Stimulated activated effector memory CD8-positive, alpha-beta T cell treated with anti-CD3 and anti-CD28 coated beads, Interleukin-12 subunit alpha, Interleukin-12 subunit beta, amount 100 ng/mL, for 72 hours (primary cell): Measurements from ENCODE around the gene CDC73.
"Not testable (repeated sequence)": the region's sequence is repeated elsewhere in the genome, so short reads cannot be mapped to it uniquely, and the experiment has no call there.

Experiments
- ATAC-seq: fragments of 150-1000 bp; cut with Tn5 transposase; 2 replicates; pipeline ENCODE4 v1.10.0; 2021
- DNase-seq, 2 donors: peaks; one replicate each; pipeline ENCODE4 v3.0.0; 2021 to 2022; ENCODE audit warnings: low spot score in 2 of 2
- H3K27ac Mint-ChIP-seq: one replicate; pipeline ENCODE4 v1.8.0; 2022; ENCODE audit warnings: mild to moderate bottlenecking, mixed read lengths
- H3K36me3 Mint-ChIP-seq: one replicate; pipeline ENCODE4 v1.8.0; 2022; ENCODE audit warnings: mild to moderate bottlenecking, mixed read lengths
- H3K4me1 Mint-ChIP-seq: one replicate; pipeline ENCODE4 v1.8.0; 2022; ENCODE audit warnings: mixed read lengths
- H3K4me3 Mint-ChIP-seq: one replicate; pipeline ENCODE4 v1.8.0; 2022; ENCODE audit warnings: mild to moderate bottlenecking, mixed read lengths
- H3K9me3 Mint-ChIP-seq: one replicate; pipeline ENCODE4 v1.8.0; 2022; ENCODE audit warnings: mixed read lengths

CDC73 gene

GRCh38 chr1:193108471-193108870, 13.4 kb upstream of the CDC73 start:
- Mint-ChIP-seq H3K9me3 (no peaks in the 10 kb centered on the region), H3K36me3 (no peaks in the 10 kb centered on the region), H3K27ac (no peak overlapping the region), H3K4me1 (peaks cover 13% of the 10 kb centered on the region), H3K4me3 (no peak overlapping the region)
- DNase-seq = no peak
- ATAC-seq = no peak

- H3K27ac Mint-ChIP-seq = no peak overlapping the region
- no peaks in the 10 kb centered on the region for H3K9me3 Mint-ChIP-seq
- ATAC-seq = no peak
- no peak for DNase-seq
- H3K4me3 Mint-ChIP-seq = no peak overlapping the region
- H3K4me1 Mint-ChIP-seq = peaks cover 6% of the 10 kb centered on the region
- H3K36me3 Mint-ChIP-seq = no peaks in the 10 kb centered on the region
These were observed 12.2 kb upstream of the CDC73 start for GRCh38 chr1:193109619-193110018.

GRCh38 chr1:193110246-193110645, 11.6 kb upstream of the CDC73 start:
- ATAC-seq = no peak
- Mint-ChIP-seq H3K4me1 (peaks cover 6% of the 10 kb centered on the region), H3K27ac (no peak overlapping the region), H3K4me3 (no peak overlapping the region), H3K36me3 (no peaks in the 10 kb centered on the region), H3K9me3 (no peaks in the 10 kb centered on the region)
- no peak for DNase-seq

- no peaks in the 10 kb centered on the region for H3K36me3 Mint-ChIP-seq
- no peaks in the 10 kb centered on the region for H3K9me3 Mint-ChIP-seq
- H3K27ac Mint-ChIP-seq = no peak overlapping the region
- H3K4me1 Mint-ChIP-seq = peaks cover under 1% of the 10 kb centered on the region
- H3K4me3 Mint-ChIP-seq = no peak overlapping the region
- no peak for ATAC-seq
- DNase-seq = no peak
These were observed 11.0 kb upstream of the CDC73 start for GRCh38 chr1:193110864-193111263.

GRCh38 chr1:193111641-193112090, 10.2 kb upstream of the CDC73 start:
- H3K27ac Mint-ChIP-seq = no peak overlapping the region
- no peaks in the 10 kb centered on the region for H3K9me3 Mint-ChIP-seq
- H3K36me3 Mint-ChIP-seq = no peaks in the 10 kb centered on the region
- H3K4me3 Mint-ChIP-seq = no peak overlapping the region
- H3K4me1 Mint-ChIP-seq = no peaks in the 10 kb centered on the region
- DNase-seq (no peak), ATAC-seq (no peak)

- no peaks in the 10 kb centered on the region for H3K9me3 Mint-ChIP-seq
- DNase-seq = no peak
- peaks cover under 1% of the 10 kb centered on the region for H3K4me1 Mint-ChIP-seq
- no peak overlapping the region for H3K4me3 Mint-ChIP-seq
- no peak overlapping the region for H3K27ac Mint-ChIP-seq
- no peaks in the 10 kb centered on the region for H3K36me3 Mint-ChIP-seq
- no peak for ATAC-seq
These were observed 8.4 kb upstream of the CDC73 start for GRCh38 chr1:193113258-193113991.

GRCh38 chr1:193113992-193114332, 7.9 kb upstream of the CDC73 start:
- no peak for DNase-seq
- Mint-ChIP-seq H3K9me3 (no peaks in the 10 kb centered on the region), H3K4me1 (peaks cover 5% of the 10 kb centered on the region), H3K4me3 (no peak overlapping the region), H3K27ac (no peak overlapping the region), H3K36me3 (no peaks in the 10 kb centered on the region)
- ATAC-seq = no peak

- no peaks in the 10 kb centered on the region for H3K9me3 Mint-ChIP-seq
- H3K4me1 Mint-ChIP-seq = peaks cover 11% of the 10 kb centered on the region
- no peak overlapping the region for H3K4me3 Mint-ChIP-seq
- no peaks in the 10 kb centered on the region for H3K36me3 Mint-ChIP-seq
- no peak overlapping the region for H3K27ac Mint-ChIP-seq
- ATAC-seq = no peak
- DNase-seq = no peak
These were observed 7.2 kb upstream of the CDC73 start for GRCh38 chr1:193114485-193115095.

- DNase-seq (no peak), ATAC-seq (no peak)
- H3K9me3 Mint-ChIP-seq = no peaks in the 10 kb centered on the region
- no peak overlapping the region for H3K4me3 Mint-ChIP-seq
- H3K4me1 Mint-ChIP-seq = peaks cover 11% of the 10 kb centered on the region
- no peak overlapping the region for H3K27ac Mint-ChIP-seq
- H3K36me3 Mint-ChIP-seq = no peaks in the 10 kb centered on the region
These were observed 6.1 kb upstream of the CDC73 start for GRCh38 chr1:193115629-193116227.

- ATAC-seq, H3K4me3 Mint-ChIP-seq, H3K9me3 Mint-ChIP-seq, H3K36me3 Mint-ChIP-seq, H3K27ac Mint-ChIP-seq, DNase-seq: not testable (repeated sequence)
- H3K4me1 Mint-ChIP-seq = peaks cover 11% of the 10 kb centered on the region
These were observed 4.7 kb upstream of the CDC73 start for GRCh38 chr1:193117167-193117566.

GRCh38 chr1:193118194-193118593, 3.6 kb upstream of the CDC73 start:
- H3K4me1 Mint-ChIP-seq = peaks cover 11% of the 10 kb centered on the region
- no peaks in the 10 kb centered on the region for H3K9me3 Mint-ChIP-seq
- no peak overlapping the region for H3K27ac Mint-ChIP-seq
- H3K36me3 Mint-ChIP-seq = peaks cover 9% of the 10 kb centered on the region
- DNase-seq (no peak), ATAC-seq (no peak)
- no peak overlapping the region for H3K4me3 Mint-ChIP-seq

- H3K4me1 Mint-ChIP-seq = peaks cover 19% of the 10 kb centered on the region
- DNase-seq (no peak), ATAC-seq (no peak)
- H3K27ac Mint-ChIP-seq = no peak overlapping the region
- peaks cover 9% of the 10 kb centered on the region for H3K36me3 Mint-ChIP-seq
- no peak overlapping the region for H3K4me3 Mint-ChIP-seq
- H3K9me3 Mint-ChIP-seq = no peaks in the 10 kb centered on the region
These were observed 2.8 kb upstream of the CDC73 start for GRCh38 chr1:193118803-193119730.

GRCh38 chr1:193120604-193121166, 1.1 kb upstream of the CDC73 start:
- Mint-ChIP-seq H3K27ac (peak overlapping the region; percentile 96), H3K4me3 (peak overlapping the region; percentile 82), H3K9me3 (no peaks in the 10 kb centered on the region), H3K36me3 (peaks cover 22% of the 10 kb centered on the region), H3K4me1 (peaks cover 26% of the 10 kb centered on the region)
- ATAC-seq (no peak), DNase-seq (no peak)

- Mint-ChIP-seq H3K36me3 (peaks cover 53% of the 10 kb centered on the region), H3K4me3 (peak overlapping the region; percentile 82), H3K4me1 (peaks cover 23% of the 10 kb centered on the region), H3K9me3 (no peaks in the 10 kb centered on the region), H3K27ac (peak overlapping the region; percentile 27)
- DNase-seq (no peak), ATAC-seq (no peak)
These were observed 1.9 kb downstream of the CDC73 start for GRCh38 chr1:193123751-193124150.

- H3K4me3 Mint-ChIP-seq = no peak overlapping the region
- H3K27ac Mint-ChIP-seq = peak overlapping the region; percentile 38
- H3K4me1 Mint-ChIP-seq = peaks cover 18% of the 10 kb centered on the region
- H3K36me3 Mint-ChIP-seq = peaks cover 69% of the 10 kb centered on the region
- DNase-seq (no peak), ATAC-seq (no peak)
- no peaks in the 10 kb centered on the region for H3K9me3 Mint-ChIP-seq
These were observed 3.5 kb downstream of the CDC73 start for GRCh38 chr1:193125369-193125768.
